Suppressor macrophage treated with lipopolysaccharide for 1 hour (primary cell): Measurements from ENCODE around the gene NTRK2.

Source experiments
- DNase-seq, 3 donors: peaks; one replicate each; pipeline ENCODE4 v3.0.0-alpha.2; 2020 to 2022

The NTRK2 gene

DNA sequence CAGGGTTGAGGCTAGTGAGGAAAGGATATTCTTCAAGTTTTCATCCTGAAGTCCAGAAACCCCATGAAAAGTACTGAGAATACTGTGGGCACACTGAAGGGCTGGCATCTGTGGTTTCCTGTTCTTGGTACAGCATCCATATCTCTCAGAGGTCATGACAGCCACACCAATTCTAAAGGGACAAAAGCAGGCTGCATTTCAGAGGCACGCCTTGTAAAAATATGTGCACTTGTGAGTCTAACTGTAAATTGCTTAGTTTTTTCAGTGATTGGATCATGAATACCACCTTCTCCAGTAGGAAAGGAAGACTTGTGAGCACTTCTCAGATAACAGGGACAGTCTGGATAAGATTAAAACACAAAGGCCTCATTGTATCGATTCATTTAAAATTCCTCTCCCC lies 230.9 kb downstream of the NTRK2 start:
- no peak for DNase-seq

DNA sequence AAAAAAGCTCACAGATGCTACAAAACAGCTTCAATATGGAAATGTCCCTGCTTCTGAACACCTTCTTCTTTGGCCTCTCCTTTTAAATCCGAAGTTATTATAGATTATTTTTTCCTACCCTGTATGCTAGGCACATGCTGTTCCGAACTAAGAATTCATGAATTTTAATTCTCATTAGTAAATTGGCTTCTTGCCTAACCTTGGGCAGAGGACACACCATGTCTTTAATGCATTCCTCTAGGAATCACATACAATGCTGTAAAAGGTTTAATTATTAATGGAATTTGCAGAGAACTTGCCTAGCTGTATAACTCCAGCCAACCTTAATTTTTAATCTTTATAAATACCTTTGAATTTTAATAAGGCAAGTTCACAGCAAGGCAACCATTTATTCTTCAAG lies 234.4 kb downstream of the NTRK2 start:
- no peak for DNase-seq

DNA sequence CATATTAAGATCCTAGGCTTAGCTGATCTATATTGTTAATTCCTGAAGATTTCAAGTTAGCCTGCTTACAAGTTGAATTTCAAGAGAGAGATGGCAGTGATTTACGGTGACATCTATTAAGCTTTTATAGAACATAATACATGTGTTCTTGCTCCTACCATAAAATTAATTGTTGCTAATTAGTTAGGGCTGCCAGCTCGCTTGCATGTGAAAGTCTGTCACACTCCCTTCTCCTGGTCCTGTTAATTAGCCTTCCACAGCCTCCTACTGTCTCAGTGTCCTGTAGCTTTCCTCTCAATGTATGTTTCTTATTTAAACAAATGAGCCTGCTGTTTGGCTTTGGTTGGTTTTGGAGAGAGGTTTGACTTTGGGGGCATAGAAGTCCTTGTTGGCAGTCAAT lies 247.2 kb downstream of the NTRK2 start:
- DNase-seq = no peak

DNA sequence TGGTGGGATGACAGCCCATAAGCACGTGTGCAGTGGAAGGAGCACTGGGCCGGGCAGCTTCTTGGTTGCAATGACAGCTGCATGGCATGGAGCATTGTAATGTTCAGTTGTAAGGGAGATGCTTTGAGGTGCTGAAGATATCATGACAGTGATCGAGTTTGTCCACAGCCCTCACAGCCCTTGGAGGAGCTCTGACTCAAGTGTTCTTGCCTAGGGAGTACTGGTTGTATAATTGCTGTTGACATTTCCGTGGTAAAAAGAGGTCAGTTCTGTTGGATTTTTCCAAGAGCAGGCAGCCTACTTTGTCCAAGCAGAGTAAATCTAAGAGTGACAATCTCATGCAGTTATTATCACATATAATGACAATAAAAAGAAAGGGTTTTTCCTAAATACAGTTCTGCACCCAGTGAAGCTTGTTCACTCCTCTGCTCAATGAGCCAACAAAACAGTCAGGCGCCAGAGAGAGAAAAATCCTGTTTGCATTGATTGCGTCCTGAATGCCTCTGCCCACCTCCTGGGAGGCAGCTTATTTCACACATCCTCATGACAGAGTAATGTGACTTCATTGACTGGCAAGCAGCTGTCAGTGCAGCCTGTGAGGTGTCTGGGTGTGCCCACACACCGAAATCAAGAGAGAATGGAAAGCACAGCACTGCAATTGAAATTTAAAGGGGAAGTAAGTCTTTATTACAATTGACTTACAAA lies 248.0 kb downstream of the NTRK2 start:
- DNase-seq = peak in 2 of 3 donors; percentile 8

DNA sequence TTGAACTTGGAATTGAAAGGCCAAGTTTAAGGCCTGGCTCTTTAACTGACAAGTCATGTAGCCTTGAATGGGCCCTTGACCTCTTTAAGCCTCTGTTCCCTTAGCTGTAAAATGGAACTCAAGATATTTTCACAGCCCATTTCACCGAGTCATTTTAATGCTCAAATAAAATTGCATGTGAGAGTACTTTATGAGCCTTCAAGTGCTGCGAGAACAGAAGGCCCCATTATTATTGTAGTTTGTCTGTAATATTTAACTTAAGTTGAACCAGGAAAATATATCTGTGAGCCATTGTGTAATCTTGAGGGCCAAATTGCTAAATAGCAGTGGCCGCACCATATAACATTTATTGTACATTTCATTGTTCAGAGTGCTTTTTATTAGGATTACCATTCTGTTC lies 249.9 kb downstream of the NTRK2 start:
- no peak for DNase-seq

DNA sequence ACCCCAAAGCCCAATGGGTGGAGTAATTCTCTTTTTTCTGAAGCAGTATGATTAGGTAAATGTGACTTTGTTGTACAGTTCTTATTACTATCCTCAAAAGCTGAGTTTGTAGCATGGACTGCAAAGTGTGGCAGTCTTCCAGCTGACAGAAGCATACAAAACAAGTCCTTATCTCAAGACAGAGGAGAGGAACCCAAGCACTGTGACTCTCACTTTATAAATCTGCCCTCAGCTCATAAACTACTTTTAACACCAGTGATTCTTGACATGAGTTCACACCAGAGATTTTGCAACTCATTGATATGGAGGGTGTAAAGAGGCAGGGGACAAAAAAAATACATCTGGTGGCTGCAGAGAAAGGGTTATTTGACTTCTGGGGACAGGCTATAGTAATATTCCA lies 251.6 kb downstream of the NTRK2 start:
- DNase-seq = no peak

DNA sequence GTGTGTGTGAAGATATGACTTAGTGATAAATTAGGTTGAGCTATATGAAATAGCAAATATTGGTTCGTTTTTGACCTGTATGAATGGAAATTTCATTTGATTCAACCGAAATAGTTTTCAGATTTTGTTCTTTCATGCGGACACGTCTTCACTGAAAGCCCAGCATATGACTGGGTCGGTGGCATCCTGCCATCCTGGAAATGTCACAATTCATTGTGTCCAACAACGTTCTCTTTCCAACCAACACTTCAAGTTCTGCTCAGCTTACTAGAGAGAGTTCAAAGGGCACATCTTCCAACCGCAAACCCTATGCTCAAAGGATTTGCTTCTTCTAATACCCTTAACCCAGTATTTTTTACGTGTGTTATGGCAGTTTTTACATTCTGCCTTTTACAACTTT lies 252.5 kb downstream of the NTRK2 start:
- DNase-seq = no peak

DNA sequence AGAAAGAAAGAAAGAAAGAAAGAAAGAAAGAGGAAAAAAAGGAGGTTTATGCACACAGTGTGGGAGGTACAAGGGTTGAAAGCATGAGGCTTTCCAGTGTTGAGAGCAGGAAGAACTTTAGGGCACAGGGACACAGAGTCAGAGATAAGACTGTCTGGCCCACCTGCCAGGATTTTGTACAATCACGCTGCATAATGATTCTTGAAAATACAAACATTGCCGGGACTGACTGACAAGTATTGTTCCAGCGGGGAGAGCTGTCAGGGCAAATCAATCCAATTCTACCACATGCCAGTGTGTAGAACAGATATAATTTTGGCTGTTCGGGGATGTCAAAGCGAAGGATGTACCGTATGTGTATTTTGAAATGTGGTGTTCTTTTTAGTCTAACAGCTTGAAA lies 254.7 kb downstream of the NTRK2 start:
- no peak for DNase-seq

DNA sequence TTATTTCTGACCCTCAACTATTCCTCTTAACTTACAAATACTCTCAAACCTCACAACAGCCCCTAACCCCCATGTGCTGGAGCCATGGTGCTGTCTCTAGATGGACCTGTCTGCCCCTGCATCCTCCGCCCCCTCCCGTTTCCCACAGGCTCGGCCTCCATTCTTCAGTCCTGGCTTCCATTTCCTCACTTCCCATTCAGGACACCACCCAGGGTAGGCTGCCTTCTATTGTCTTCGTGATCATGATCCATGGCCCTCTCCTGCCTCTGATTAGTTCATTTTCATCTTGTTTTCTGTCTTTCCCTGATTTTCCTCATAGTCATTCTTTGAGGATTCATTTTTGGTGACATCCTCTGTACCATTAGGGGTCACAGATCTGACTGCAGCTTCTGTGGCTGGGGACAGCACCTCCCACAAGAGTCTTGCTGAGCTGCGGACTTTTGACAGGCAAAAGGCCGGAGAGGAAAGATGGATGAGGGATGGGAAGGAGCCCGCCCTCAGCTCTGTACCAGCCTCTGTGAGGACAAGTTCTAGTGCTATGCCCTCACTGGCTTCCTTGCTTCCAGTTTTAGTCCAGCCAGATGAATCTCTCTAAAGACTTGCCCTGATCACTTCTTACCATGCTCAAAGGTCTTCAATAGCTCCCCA lies 255.8 kb downstream of the NTRK2 start:
- DNase-seq = no peak

DNA sequence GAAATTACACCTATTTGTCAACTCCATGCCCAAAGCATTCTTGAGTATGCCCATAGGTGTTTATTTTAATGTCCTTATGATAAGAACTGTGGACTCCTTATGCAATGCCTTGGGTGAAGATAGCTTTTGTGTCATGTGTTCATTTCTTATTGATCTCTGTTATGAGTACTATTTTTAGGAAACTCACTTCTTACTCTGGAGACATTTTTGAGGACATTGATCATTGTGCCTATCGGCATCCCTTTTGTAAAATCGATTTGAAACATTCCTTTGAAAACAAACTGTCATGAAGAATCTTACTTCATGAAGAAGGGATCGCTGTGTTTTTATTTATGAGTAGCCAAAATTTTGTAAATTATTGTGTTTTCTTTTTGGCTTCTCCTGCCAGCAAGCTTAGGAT lies 257.3 kb downstream of the NTRK2 start:
- DNase-seq = no peak

DNA sequence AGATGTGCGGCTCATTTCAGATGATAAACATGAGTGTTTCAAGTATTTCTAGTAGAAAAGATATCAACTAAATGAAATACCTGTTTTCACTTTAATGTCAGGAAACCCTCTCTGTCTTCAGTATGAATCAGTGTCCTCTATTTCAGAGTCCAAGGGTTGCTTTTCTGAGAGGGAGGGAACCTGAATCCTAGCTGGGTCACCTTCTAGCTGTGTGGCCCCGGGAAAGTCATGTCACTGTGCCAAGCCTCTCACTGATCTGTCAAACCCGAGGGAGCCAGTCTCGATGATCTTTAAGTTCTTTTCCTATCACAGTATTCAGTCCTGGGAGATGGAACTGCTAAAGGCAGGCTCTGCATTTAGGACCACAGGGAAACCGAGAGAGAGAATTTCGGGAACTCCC lies 258.9 kb downstream of the NTRK2 start:
- DNase-seq = no peak

DNA sequence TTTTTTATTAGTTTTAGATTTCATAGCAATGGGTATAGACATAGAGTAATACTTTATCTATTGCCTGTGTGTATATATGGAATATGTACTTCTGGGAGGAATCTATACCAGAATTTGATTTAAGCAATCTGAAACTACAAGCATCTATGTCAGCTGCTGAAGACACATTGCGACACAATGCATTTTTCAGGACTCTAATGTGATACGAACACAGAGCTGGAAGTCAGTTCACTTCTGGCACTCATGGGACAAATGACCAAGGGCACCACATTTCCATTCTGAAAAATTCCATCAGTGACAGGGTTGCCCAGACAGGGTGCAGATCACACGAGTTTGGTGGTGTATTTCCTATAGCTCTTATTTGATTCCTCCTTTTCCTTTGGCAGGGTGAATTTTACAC lies 259.5 kb downstream of the NTRK2 start:
- no peak for DNase-seq

DNA sequence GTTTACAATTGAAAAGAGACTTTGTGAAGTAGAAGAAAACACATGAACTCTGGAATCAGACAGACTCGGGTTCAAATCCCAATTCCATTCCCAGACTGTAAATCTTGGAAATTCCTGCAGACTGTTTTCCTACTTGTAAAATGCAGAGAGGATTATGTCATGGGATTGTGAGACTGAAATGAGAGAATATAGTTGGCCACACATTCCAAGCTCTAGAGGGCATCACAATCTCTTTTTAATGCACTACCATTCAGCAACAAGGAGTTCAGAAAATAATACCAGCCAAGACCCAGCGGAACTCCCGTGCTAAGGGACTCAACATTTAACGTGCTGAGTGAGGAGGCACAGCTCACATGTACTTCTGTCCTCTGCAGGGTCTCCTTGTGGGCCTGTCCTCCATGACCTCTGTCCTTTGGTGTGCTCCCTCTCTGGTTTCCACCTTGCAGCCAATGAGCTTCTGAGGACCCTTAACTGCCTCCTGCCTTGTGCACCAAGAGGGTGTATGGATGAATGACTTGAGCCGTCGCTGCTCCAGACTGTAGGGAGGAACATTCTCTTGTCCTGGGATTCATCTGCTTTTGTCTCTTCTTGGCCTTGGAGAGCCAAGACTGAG lies 263.5 kb downstream of the NTRK2 start:
- DNase-seq = no peak

DNA sequence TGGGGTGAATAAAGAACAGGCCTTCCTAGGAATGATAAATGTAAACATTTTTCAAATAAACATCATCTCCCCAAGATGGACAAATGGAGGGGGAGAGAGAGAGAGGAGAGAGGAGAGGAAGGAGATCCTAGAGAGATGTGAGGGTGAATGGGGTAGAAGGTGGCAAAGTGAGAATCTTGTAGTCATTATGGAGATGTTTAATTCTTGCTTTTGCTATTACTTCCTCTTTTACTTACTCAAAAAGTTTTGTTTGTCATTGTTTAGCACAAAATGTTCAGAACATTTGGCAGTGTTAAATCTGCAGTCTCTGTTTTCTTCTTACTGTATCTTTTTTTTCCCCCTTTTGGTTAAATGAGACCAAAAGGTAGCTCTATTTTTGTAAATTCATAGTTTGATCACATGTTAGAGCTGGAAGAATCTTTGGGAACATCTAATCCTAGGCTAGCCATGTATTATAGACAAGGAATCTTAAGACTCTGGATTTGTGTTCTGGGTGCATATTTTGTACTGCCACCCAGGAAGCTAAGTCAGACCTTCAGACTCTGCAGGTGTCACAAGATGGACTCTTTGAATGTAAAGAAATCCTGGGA lies 266.1 kb downstream of the NTRK2 start:
- no peak for DNase-seq

DNA sequence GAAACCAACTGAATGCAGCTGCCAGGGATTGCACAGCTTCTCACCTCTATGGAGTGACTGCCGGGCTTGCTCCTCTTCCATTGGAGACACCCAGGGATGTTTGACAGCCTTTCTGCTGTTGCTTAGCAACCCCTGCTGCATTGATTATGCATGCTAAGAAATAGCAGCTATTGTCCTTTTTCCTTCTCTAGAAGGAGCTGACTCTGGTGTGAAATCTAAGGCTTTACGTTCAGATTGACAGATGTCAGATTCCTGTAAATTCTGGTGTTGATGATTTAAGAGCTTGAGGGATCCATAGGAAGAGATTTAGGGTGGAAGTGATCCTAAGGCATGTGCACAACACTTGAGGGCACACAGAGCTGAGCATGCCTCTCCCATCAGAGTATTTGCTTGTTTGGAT lies 267.7 kb downstream of the NTRK2 start:
- DNase-seq = no peak

DNA sequence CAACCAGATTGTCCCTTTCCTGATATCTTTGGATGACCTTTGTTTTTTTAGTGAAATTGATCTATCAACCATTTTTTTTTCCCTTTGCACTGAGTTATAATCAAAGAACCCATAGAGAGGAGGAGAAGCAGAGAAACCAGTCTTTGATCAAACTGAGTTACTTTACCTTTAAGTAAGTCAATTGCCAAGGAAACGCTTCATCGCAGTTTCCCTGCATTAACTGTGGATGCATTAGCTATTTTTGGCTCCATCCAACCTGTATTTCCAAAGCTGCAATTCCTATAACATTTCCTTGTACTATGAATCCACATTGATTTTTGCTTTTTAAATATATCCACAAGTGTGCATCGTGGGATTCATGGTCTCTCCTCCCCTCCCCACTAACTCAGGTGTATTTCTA lies 268.1 kb downstream of the NTRK2 start:
- no peak for DNase-seq

DNA sequence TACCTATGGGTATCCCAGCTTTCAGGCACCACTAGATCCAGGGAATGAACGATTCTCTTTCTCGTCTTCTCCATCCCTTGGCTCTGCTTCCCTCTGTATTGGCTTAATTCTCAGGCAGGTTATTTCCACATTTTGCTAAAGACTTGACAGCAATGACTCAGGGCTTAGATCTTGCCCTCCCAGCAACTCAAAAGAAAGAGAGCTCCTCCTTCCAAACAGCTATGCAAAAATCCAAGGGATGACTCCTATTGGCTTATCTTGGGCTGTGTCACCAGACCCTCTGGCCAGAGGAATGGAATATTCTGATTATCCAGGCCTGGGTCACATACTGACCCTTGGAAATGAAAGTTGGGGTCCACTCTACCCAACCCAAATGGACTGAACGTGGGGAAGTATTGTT lies 270.2 kb downstream of the NTRK2 start:
- no peak for DNase-seq

DNA sequence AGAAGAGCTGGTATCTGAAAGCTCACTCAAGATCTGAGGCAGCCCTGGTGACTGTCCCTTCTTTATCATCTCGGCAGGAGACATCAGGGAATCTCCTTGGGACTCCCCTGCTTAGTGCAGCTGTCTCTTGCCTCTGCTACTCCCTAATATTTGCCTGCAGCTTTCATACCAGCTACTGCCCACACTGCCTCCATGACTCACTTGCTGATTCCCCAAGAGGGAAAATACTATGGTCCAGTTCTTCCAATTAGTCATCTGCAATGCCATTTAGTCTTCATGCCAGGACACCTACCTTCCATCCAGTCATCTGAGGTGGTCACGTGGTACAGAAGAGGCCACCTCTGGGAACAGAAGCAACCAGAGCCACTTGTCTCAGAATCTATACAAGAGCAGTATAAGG lies 270.8 kb downstream of the NTRK2 start:
- peak; percentile 18 to 36 (median 28) for DNase-seq

DNA sequence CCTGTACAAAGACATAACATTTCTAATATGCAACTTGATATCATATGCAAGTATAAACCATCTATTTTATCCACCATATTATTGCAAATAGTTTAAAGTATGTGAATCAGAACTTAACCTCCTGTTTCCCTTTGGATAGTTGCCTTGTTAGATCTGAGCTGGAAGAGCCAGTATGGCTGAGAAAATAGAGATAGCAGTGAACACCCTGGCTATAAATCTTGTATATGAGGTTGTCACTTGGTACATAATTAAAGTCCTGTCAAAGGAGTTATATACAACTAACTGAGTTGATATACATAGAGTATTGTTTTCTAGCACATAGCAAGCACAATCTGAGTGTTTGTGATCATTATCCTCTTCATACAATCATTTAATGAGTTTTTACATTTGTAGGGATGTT lies 272.3 kb downstream of the NTRK2 start:
- DNase-seq = no peak

DNA sequence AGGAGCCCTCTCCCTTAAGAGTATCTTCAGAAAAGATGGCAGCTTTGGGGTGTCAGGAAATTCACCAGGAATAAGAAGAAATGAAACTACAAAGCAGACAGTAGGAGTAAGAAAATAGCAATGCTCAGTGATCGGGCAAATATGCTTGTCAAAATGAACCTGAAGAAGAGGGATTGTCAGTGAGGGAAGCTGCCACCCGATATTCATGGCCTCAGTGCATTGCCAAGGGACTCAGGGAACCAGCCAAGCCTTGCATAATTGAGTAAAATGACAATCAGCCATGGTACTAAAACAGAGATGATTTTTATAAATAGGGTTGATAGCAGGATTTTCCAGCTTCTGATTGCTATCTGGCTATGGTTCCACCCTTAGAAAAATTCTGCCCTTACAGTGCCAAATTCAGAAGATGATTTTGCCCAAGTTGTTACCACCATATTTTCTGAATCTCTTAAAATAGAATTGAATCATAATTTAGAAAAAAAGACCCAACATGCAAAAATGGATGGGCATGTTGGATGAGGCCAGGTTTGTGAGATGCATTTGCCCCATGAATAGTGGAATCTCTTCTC lies 274.0 kb downstream of the NTRK2 start:
- DNase-seq = no peak

DNA sequence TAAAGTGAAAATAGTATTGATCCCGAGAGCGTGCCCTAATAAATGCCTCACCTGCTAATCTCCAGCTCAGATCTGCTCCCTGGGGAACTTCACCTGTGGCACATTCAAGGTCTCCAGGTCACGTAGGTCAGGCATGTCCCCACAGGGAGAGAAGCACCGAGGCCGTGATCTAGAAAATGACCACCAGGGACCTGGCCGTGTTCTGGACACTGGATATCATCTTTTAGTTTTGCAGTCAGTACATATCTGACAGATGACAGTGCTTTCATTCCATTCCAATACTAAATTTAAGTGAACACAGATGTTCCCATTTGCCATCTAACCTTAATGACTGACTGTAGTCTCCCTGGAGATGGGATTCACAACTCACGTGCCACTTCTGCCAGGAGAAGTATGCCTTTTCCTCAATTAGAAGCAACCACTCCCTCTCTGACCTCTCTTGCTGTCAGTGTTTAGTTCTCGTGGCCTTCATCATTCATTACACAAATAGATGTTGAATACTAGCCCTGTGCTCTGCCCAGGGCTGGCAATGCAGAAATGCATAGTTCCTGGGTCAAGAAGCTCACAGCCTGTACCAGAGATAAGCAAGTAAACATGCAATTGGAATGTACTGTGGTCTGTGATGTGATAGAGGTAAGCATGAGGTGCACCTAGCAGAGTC lies 276.5 kb downstream of the NTRK2 start:
- DNase-seq = no peak

DNA sequence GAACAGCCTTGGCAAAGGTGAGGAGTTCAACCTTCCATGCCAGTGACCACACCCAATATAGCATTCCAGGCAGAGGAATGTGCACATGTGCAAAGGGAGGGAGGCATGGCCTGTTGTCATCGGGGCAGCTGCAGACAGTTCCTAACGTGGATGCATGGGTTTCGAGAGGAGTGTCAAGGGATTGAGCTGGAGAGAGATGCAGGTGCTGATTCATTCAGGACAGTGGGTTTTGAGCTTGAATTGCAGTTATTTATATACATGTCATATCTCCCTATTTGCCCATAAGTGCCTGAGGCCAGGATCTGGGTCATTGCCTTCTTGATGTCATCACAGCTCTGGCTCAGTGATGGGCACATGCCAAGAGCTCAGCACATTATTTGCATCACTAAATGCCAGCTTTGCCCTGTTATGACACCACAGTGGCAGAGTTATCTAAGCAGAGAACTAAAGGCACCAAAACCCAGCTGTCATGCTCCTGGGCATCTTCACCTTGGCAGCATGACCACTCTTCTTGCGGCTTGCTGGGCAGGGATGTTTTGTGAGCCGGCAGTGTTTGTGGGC lies 278.0 kb downstream of the NTRK2 start:
- DNase-seq = no peak

DNA sequence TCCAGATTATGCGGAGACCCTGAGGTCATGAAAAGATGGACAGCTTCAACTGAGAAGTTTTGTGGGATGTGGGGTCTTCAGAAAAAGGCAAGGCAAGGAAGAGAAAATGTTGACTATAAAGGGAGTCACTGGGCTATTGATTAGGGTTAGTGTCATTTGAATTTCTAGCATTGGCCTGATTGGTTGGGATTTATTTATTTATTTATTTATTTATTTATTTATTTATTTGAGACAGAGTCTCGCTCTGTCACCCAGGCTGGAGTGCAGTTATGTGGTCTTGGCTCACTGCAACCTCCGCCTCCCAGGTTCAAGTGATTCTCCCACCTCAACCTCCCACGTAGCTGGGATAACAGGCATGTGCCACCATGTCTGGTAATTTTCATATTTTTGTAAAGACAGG lies 279.7 kb downstream of the NTRK2 start:
- no peak for DNase-seq
